Activated naive CD4-positive, alpha-beta T cell treated with anti-CD3 and anti-CD28 coated beads, Interleukin-2, amount 50 U/mL, for 16 hours (primary cell): ENCODE data around the gene GALNT11.

Experiments
- DNase-seq: peaks from one replicate; pipeline ENCODE4 v3.0.0-alpha.2; 2020

Gene GALNT11

DNA sequence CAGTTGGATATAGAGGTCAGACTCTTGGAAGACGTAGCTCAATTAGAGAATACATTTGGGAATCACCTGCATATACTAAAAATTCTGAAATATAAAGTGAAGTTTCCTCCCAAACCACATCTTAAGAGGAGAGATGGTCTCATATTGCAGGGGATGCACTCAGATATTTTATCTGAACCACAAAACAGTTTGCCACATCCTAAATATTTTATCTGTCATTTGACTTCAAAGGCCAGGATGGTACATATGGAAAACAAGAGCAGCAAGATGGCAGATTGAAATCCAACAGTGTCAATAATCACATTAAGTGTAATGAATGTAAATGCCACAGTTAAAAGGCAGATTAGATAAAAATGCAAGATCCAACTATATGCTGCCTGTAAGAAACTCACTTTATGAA lies 97.1 kb downstream of the GALNT11 start:
- DNase-seq: no peak

- no peak for DNase-seq
Observed at GRCh38 chr7:152126741-152127140, 101.3 kb downstream of the GALNT11 start.

DNA sequence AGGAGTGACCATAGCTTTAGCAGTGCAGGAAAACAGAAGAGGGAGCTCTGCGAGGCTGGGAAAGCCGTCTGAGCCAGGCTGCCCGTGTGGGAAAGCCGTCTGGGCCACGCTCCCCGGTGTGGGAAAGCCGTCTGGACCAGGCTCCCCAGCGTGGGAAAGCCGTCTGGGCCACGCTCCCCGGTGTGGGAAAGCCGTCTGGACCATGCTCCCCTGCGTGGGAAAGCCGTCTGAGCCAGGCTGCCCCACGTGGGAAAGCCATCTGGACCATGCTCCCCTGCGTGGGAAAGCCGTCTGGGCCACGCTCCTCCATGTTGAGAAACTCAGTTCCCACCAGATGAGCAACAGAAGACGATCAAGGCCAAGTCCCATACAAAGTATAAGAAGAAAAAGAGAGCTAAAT lies 101.8 kb downstream of the GALNT11 start:
- no peak for DNase-seq

DNA sequence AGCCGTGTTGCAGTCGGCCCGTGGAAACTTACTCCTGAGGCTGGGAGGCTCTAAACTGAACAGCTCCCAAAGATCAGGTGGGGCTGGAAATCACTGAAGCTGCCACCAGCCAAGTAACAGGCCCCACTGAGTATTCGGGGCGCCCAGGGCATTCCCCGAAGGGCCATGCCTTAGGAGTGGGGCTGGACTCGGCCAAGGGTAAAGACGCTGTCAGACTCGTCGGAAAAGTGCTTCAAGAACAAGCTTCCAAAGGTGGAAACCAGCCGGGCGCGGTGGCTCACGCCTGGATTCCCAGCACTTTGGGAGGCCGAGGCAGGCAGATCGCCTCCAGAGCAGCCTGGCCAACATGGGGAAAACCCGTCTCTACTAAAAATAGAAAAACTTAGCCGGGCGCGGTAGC lies 102.8 kb downstream of the GALNT11 start:
- no peak for DNase-seq

DNA sequence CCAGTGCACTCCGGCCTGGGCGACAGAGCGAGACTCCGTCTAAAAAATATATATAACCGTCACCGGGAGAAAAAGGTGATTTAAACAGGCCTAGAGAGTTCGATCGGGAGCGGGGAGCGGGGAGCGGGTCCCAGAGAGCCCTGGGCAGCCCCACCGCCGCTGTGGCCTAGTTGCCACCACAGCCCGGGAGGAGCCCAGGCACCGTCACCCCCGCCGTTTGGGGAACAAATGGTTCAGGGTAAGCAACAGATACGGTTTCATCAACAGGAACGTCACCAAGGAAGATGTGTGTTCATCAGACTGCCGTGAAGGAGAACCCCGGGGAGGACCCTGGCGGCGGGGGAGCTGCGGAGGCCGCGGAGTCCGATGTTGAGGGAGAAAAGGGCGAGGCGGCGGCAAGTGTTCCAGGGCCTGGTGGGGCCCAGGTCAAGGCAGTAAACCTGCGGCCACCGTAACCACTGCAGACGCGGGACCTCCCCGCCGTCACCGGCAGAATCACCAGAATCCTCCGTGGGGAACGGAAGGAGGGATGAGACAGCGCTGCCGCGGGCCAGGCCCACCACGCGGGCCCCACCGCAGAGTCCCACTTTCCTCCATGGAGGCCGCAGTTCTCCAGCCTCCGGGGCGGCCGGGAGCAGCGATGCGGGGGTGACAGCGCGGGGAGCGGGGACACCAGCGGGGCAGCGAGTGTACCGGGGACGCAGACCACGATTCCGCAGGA lies 103.4 kb downstream of the GALNT11 start:
- no peak for DNase-seq

- DNase-seq: no peak
Observed at GRCh38 chr7:152129682-152130081, 104.2 kb downstream of the GALNT11 start.

GRCh38 chr7:152130658-152131590 lies 105.5 kb downstream of the GALNT11 start:
- DNase-seq: no peak

- DNase-seq: no peak
Observed at GRCh38 chr7:152131981-152132494, 106.6 kb downstream of the GALNT11 start.

DNA sequence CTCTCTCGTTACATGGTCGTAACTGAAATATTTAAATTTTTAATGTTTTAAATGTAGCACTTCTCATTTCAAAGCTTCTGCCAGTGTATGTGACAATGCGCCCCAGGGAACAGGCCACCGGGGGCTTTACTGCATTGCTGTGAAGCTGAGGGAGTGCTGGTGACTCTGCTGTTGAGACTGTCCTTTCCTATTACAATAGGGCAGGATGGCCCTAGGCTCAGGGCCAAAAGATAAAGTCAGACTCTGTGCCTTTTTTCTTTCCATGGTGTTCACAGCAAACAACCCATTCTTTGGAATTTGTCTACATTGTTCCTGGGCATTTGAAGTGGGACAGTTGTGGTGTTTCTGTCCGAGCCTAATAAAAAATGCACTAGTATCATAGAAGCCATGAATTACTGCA lies 107.3 kb downstream of the GALNT11 start:
- DNase-seq: no peak

DNA sequence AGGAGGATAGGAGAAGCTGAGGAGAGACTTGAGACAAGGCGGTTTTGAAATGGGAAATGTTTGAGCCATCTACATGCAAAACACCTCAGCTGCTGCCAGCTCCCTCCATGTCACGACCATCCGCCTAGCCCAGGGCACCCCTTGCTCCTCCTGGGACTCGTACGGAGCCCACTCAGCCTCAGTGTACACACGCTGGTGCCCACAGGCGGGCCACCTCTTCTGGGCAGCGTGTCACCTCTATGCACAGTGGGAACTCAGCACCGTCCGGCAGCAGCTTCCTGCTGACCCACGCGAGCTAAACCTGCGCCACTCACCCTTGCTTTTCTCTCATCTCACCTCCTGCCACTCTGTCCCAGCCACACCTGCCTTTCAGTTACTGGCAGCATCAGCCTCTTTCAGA lies 108.3 kb downstream of the GALNT11 start:
- DNase-seq: no peak

DNA sequence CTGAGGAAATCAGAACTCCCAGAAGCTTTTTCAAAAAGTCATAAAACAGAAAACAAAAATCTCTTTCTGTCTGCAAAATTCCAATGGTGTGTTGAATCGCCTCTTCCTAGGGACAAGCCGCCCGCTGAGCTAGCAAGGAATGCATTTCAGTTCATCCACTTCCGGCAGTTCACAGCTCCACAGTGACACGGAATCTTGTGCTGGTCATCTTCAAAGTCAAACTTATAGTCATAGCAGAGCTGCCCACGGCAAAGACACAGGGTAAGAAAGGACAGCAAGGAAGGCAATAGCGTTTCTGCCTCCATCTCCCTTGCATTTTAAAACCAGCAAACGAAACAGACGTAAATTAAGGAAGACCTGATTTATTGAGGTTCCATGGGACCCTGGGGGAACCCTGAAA lies 111.2 kb downstream of the GALNT11 start:
- no peak for DNase-seq

DNA sequence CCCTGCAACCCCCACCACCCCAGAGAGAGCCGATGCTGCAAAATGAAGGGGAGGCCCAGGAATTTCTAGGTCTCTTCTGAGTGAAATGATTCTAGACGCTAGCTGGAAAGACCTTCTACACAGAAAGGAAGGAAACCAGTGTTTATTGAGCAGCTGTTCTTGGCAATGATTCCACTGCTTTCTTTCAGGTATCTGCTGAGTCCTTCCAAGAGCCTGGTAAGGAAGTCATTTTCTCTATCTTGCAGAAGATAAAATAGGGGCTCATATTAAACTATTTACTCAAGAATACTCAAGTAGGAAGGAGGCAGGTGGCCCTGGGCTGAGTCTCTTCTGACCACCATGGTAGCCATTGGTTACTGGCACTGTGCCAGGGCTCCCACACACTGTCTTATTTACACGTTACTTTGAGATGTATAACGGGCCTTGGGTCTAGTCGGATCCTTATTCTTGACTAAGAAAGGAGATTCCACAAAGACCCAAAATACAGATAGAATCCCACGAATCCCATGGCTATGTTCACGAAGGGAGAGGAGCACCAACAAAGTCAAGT lies 112.1 kb downstream of the GALNT11 start:
- DNase-seq: no peak

GRCh38 chr7:152140067-152140466 lies 114.6 kb downstream of the GALNT11 start:
- no peak for DNase-seq

- DNase-seq: no peak
Observed at GRCh38 chr7:152140560-152140959, 115.1 kb downstream of the GALNT11 start.

DNA sequence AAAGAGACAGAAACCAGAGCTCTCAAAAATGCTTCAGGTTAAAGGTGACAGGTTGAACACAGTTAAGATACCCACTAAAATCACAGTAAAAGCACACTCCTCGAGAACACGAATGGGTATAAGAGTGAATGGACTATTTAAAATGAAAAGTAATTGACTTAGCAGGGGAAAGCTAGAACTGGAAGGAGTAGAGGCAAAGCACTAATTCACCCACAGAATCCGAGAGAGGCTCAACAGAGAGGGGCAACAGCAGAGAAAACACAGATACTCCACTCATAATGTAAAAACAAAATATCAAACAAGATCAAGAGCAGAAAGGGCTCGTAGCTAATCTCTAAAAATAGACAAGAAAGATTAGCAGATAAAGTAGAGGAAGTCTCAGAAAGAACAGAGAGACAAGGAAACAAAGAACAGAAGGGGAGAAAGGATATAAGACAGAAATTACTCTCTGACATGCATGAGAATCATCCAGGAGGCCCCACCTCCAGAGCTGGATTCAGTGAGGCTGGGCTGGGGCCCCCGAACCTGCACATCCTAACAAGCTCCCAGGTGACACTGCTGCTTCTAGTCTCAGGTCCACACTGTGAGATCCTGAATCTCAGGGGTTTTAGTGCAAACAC lies 117.6 kb downstream of the GALNT11 start:
- DNase-seq: no peak

- DNase-seq: no peak
Observed at GRCh38 chr7:152144557-152145245, 119.2 kb downstream of the GALNT11 start.

- no peak for DNase-seq
Observed at GRCh38 chr7:152145853-152146466, 120.5 kb downstream of the GALNT11 start.

DNA sequence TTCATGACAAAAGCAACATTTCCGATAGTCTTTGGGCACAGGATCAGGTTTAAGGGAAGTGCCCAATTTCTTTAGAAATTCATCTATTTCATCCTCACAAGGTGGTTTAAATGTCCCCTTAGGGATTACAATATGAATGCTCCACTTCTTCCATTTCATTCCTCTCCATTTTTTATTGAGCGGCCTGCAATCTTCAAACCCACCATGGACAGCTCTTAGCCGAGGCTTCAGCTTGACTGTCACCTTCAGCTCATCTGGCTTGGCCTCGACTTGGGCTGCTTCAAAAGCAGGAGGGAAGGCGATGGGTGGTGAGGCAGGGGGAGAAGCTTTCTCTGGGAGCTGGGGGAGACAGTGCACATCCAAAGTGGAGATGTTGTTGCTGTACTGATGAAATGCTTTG lies 123.2 kb downstream of the GALNT11 start:
- DNase-seq: no peak

- DNase-seq: no peak
Observed at GRCh38 chr7:152149363-152149762, 123.9 kb downstream of the GALNT11 start.

DNA sequence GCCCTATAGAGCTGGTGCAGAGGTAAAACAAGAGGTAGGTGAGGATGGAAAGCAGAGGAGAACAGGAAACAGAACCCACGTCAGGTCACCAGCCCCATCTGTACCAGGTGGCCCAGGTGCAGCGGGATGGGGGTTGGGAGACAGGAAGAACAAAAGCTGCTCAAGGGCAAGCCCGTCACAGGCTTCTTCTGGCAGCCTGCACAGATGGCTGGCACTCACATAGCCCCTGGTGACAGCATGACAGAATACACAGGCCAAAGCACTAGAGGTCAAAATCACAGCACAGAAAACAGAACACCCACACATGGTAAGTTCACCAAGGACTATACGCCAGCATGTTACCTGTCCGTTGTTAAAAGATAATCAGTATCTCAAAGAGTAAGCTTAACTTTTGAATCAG lies 126.8 kb downstream of the GALNT11 start:
- DNase-seq: no peak

DNA sequence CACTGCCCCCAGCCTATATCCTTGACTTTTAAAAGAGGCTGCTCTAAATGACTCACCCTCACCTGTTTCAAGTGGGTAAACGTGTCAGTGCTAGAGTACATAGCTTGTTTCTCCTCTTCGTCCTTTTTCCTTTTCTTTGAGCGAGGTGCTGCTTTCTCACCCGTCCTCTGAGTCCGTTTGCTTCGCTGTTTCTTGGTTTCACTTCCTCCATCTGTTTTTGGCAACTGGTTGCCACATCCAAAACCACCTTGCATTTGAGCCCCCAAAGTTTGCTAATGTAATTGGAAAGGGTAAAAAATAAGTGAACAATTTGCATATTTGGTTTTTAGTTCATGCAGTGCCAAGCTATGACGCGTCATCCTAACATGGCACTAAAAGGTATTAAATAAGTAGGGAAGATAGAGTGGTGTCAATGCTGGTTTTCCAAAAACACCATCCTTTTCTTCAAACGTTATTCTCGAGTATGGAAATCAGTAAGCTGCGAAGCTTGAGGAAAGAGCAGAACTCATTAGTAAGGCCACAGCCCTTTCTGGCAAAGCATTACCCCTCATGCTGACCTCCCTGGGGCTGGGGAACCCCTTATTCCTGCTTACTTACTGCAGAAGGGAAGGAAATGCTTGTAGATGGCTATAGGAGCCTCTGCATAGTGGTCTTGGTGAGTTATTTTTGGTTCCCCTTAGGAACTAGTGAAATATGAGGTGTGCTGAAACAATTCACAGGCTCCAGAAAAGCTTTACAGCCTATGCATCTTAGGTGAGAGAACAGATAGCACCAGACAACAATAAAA lies 133.5 kb downstream of the GALNT11 start:
- no peak for DNase-seq
